Endodermal cell (in vitro differentiated cells): ENCODE measurements around the gene MKS1. TPM values are rescaled to one million over a fixed set of nuclear protein-coding genes. Genes with fewer than 3 reads are reported as not detected.
A peak's percentile ranks its signal among the peaks of the same experiment; 100 is the strongest.

Source experiments
- DNase-seq: peaks from one replicate; pipeline ENCODE4 v3.0.0-alpha.2; 2017
- H3K27ac ChIP-seq: 2 replicates; pipeline ENCODE4 v1.5.1; 2013; ENCODE audit warnings: mild to moderate bottlenecking, low read depth, low read length, moderate library complexity
- H3K27me3 ChIP-seq: 2 replicates; pipeline ENCODE4 v1.6.1; 2013; ENCODE audit warnings: mild to moderate bottlenecking, low read length, moderate library complexity; ENCODE audit not compliant: insufficient read depth, control insufficient read depth, poor library complexity, severe bottlenecking
- H3K36me3 ChIP-seq: 2 replicates; pipeline ENCODE4 v1.7.0; 2013; ENCODE audit warnings: mild to moderate bottlenecking, low read length, moderate library complexity; ENCODE audit not compliant: control insufficient read depth, insufficient read depth
- H3K4me1 ChIP-seq: one replicate; pipeline ENCODE4 v1.7.0; 2013; ENCODE audit warnings: low read length; ENCODE audit not compliant: control insufficient read depth, insufficient read depth
- H3K4me3 ChIP-seq: 2 replicates; pipeline ENCODE4 v1.5.1; 2013; ENCODE audit warnings: mild to moderate bottlenecking, low read length, moderate library complexity
- H3K9ac ChIP-seq: 2 replicates; pipeline ENCODE4 v1.6.1; 2013; ENCODE audit warnings: mild to moderate bottlenecking, low read length, moderate library complexity; ENCODE audit not compliant: poor library complexity, severe bottlenecking; ENCODE audit errors: extremely low read depth
- H3K9me3 ChIP-seq: 2 replicates; pipeline ENCODE4 v1.6.1; 2013; ENCODE audit warnings: mild to moderate bottlenecking, low read length, moderate library complexity; ENCODE audit not compliant: control insufficient read depth
- H3K27ac Mint-ChIP-seq: 2 replicates; pipeline ENCODE4 v1.8.0; 2020; ENCODE audit warnings: mixed read lengths
- H3K27me3 Mint-ChIP-seq: 2 replicates; pipeline ENCODE4 v1.8.0; 2021; ENCODE audit warnings: mild to moderate bottlenecking, mixed read lengths; ENCODE audit not compliant: insufficient read depth
- H3K36me3 Mint-ChIP-seq: 2 replicates; pipeline ENCODE4 v1.8.0; 2020; ENCODE audit warnings: low read depth, mixed read lengths
- H3K4me1 Mint-ChIP-seq: 2 replicates; pipeline ENCODE4 v1.8.0; 2020; ENCODE audit warnings: mixed read lengths
- H3K4me3 Mint-ChIP-seq: 2 replicates; pipeline ENCODE4 v1.8.0; 2020; ENCODE audit warnings: mild to moderate bottlenecking, moderate library complexity, mixed read lengths
- H3K9me3 Mint-ChIP-seq: 2 replicates; pipeline ENCODE4 v1.8.0; 2020; ENCODE audit warnings: mild to moderate bottlenecking, mixed read lengths
- WGBS, 2 experiments: methylation state at CpG; one replicate each; pipeline versions ENCODE4 v1.1.5 to v1.1.7; 2013; ENCODE audit warnings: missing lambda C conversion rate in 2 of 2, mixed read lengths in 1 of 2; ENCODE audit not compliant: insufficient coverage in 1 of 2, insufficient read length in 1 of 2; 5-methylcytosine and 5-hydroxymethylcytosine counted together
- total RNA-seq, 2 donors: library from RNA; stranded (reverse); fragmentation: NEBNext Ultra II Directional in 1 of 2; extraction: Animal tissue kit (Norgen Biotek cat#: 25700) in 1 of 2; gene quantifications; 2 replicates in 1 of 2; 3 replicates in 1 of 2; pipeline ENCODE4 v1.2.1, GENCODE V29; 2021
- TF ChIP-seq, protein P1 (sequence below): fragments of 200-600 bp; sonication (generic); conservative IDR thresholded peaks from 2 replicates; pipeline ENCODE4 v1.5.0; 2021; ENCODE audit warnings: antibody characterized with exemption, mild to moderate bottlenecking

MKS1 gene
- total RNA-seq, 2 donors from 2014 or later, result 31.8 to 32.2 TPM

DNA sequence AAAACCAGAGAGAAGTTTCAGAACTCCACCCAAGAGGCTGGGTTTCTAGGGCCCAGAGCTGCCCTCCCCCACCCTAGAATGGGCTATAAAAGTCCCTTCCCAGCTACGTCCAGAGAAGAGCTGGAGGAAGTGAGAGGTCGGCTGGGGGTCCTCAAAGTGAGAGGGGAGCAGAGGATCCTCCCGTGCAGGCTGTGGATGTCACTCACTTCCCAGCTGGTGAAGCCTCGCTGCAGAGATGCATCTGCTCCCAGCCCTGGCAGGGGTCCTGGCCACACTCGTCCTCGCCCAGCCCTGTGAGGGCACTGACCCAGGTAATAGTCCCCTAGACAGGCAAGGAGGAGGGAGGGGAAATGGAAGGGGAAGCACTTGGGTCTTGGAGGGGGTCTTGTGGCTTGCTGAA, 26.4 kb downstream of the MKS1 start, which contains the start of gene EPX:
EPX (plus strand) TSS at position 115 of the 400 bp plus-strand sequence; CDS start at position 236, 121 bp downstream.
- no peak within 1 kb of the TSS for H3K27ac Mint-ChIP-seq
- TF ChIP-seq, protein P1, sequence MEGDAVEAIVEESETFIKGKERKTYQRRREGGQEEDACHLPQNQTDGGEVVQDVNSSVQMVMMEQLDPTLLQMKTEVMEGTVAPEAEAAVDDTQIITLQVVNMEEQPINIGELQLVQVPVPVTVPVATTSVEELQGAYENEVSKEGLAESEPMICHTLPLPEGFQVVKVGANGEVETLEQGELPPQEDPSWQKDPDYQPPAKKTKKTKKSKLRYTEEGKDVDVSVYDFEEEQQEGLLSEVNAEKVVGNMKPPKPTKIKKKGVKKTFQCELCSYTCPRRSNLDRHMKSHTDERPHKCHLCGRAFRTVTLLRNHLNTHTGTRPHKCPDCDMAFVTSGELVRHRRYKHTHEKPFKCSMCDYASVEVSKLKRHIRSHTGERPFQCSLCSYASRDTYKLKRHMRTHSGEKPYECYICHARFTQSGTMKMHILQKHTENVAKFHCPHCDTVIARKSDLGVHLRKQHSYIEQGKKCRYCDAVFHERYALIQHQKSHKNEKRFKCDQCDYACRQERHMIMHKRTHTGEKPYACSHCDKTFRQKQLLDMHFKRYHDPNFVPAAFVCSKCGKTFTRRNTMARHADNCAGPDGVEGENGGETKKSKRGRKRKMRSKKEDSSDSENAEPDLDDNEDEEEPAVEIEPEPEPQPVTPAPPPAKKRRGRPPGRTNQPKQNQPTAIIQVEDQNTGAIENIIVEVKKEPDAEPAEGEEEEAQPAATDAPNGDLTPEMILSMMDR, result no peak
- Histone ChIP-seq H3K9me3 (no peaks in the 10 kb centered on the region), H3K9ac (no peak within 1 kb of the TSS), H3K27me3 (peaks cover 4% of the 10 kb centered on the region), H3K4me1 (no peaks in the 10 kb centered on the region), H3K4me3 (no peak within 1 kb of the TSS), H3K27ac (no peak within 1 kb of the TSS), H3K36me3 (no peaks in the 10 kb centered on the region)
- H3K27me3 Mint-ChIP-seq, result peaks cover 26% of the 10 kb centered on the region
- no peaks in the 10 kb centered on the region for H3K9me3 Mint-ChIP-seq
- H3K4me3 Mint-ChIP-seq, result no peak within 1 kb of the TSS
- H3K36me3 Mint-ChIP-seq, result no peaks in the 10 kb centered on the region
- peaks cover 7% of the 10 kb centered on the region for H3K4me1 Mint-ChIP-seq
- DNase-seq, result no peak
- WGBS, 2 experiments, result 73 to 92% methylated on average over 3 to 6 of the region's 6 CpGs

DNA sequence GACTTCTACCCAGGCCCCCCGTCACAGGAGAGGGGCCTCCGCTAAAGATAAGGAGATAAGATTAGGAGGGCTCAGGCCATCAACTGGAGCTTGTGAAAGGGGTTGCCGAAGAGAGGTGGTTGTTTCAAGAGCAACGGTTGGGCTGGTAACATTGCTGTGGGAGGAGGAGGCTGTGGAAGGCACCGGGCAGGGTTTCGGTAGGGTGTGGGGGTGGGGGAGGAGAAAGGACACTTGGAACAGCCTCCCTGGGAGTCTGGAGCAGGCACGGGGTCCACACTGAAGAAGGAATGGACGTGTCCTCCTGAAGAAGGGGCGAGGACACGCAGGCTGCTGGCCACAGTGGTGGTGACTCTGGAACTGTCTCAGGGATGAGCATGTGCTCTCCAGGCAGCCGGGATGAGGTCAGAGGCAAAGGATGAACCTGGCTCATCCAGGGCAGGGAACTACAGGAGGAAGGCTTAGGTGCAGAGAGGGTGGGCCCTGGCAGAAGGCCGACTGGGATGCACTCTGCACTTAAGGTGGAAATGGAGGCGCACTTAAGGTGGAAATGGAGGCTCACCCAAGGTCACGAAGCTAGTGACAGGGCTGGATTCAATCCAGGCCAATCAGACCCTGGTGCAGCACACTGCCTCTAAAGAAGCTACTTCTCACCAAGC, 27.7 kb downstream of the MKS1 start:
- no peak for DNase-seq
- peaks cover 7% of the 10 kb centered on the region for H3K4me1 Mint-ChIP-seq
- Histone ChIP-seq H3K27ac (no peak overlapping the region), H3K27me3 (peaks cover 4% of the 10 kb centered on the region), H3K9ac (no peak overlapping the region), H3K9me3 (no peaks in the 10 kb centered on the region), H3K36me3 (no peaks in the 10 kb centered on the region), H3K4me3 (no peak overlapping the region), H3K4me1 (no peaks in the 10 kb centered on the region)
- WGBS, 2 experiments, result 73 to 78% methylated on average over 11 to 14 of the region's 14 CpGs
- no peaks in the 10 kb centered on the region for H3K36me3 Mint-ChIP-seq
- H3K27me3 Mint-ChIP-seq, result peaks cover 14% of the 10 kb centered on the region
- no peak overlapping the region for H3K27ac Mint-ChIP-seq
- peak overlapping the region; percentile 16 for H3K4me3 Mint-ChIP-seq
- TF ChIP-seq, protein P1, result no peak
- no peaks in the 10 kb centered on the region for H3K9me3 Mint-ChIP-seq

DNA sequence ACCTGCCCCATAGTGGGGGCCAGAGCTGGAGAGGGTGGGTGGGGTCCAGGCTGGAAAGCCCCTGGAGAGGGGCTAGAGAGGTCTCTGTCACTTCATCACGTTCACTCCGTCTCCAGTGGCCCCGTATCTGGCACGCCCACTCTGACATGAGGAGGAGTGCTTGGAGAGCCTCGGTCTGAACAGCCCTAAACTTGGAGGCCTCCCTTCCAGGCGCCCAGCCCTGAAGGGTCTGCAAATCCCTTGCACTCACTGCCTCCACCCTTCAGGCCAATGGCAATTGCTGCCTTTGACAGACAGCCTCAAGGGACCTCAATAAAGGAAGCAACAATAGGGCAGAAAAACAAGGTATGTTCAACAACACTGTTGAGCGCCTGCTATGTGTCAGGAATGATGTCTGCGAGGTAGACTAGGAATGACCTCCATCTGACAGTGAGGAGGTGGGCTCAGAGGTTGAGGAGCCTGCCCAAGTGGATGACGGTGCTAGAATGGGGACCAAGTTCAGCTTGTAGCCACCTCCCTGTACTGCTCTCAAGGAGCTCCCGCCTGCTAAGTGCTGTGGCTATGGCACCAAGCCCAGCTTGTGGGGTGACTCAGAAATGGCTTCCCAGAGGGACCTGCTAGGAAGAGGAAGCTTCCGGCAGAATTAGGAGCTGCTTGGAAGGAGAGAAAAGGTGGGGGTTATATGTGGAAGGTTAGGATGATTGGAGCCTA, 29.5 kb downstream of the MKS1 start:
- DNase-seq, result no peak
- H3K4me3 Mint-ChIP-seq, result no peak overlapping the region
- H3K9me3 Mint-ChIP-seq, result no peaks in the 10 kb centered on the region
- Histone ChIP-seq H3K9ac (no peak overlapping the region), H3K4me1 (no peaks in the 10 kb centered on the region), H3K27me3 (peaks cover 4% of the 10 kb centered on the region), H3K36me3 (no peaks in the 10 kb centered on the region), H3K27ac (no peak overlapping the region), H3K9me3 (no peaks in the 10 kb centered on the region), H3K4me3 (no peak overlapping the region)
- H3K27ac Mint-ChIP-seq, result no peak overlapping the region
- 87 to 93% methylated on average over 8 to 11 of the region's 11 CpGs for WGBS, 2 experiments
- TF ChIP-seq, protein P1, result no peak
- peaks cover 9% of the 10 kb centered on the region for H3K27me3 Mint-ChIP-seq
- H3K4me1 Mint-ChIP-seq, result peaks cover 7% of the 10 kb centered on the region
- H3K36me3 Mint-ChIP-seq, result no peaks in the 10 kb centered on the region
